Endometrial microvascular endothelial cells (primary cell): ENCODE measurements around the gene GNB1L. TPM values are rescaled to one million over a fixed set of nuclear protein-coding genes. Genes with fewer than 3 reads are reported as not detected.
"Not testable (repeated sequence)": the region's sequence is repeated elsewhere in the genome, so short reads cannot be mapped to it uniquely, and the experiment has no call there.

Source experiments
- in situ Hi-C: cut with HindIII; loops from 2 replicates; pipeline ENCODE4 v1.10.0; 2017; ENCODE audit warnings: low sequenced_read_pairs, low pct_unique_long_range_greater_than_20kb; ENCODE audit errors: inconsistent ontology term
- total RNA-seq: library from RNA; depleted of rRNA; stranded (reverse); fragments of >200 nt; gene quantifications from one replicate; pipeline ENCODE4 v1.2.3, GENCODE V29; 2015; ENCODE audit errors: inconsistent ontology term

GNB1L gene
- total RNA-seq, 1 donor from 2014 or later: 19.7 TPM

DNA sequence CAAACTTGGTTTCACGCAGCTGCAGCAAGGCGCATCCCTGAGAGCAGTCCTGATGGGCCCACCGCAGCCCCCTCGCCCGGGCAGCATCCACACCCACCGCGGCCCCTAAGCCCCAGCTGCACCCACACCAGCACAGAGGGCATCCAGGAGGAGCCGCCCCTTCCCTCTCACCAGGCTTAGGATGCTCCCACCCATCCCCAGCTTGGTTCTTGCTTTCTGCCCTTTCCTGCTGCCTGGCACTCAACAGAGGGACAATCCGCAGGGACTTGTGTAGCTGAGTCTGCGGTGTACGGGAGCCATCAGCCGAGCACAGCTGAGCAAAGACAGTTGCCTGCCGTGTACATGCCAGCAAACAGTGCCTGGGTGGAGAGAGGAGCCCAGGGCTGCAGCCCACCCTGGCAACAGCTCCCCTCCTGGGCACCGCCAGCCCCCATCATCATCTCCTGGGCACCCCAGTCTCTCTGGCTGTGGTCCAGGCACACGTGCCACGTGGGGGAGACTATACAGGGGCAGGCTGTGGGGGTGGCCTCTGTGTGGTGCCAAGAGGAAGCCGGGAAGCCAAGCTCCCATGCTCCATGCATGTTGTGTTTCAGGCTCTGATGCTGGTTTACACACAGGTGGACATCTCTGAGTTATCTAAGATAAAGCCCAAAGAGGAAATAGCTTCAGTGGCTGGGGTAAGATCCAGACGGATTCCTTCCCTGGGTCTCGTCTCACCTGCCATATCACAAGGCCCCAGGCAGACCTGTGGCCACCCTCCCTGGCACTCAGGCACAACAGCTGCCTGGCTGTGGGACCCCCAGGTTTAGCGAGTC, 36.0 kb upstream of the GNB1L start:
- in situ Hi-C loops: loop anchor here (5.0 kb wide), 1 partner anchor 133 kb away; no protein-coding TSS in a partner anchor

DNA sequence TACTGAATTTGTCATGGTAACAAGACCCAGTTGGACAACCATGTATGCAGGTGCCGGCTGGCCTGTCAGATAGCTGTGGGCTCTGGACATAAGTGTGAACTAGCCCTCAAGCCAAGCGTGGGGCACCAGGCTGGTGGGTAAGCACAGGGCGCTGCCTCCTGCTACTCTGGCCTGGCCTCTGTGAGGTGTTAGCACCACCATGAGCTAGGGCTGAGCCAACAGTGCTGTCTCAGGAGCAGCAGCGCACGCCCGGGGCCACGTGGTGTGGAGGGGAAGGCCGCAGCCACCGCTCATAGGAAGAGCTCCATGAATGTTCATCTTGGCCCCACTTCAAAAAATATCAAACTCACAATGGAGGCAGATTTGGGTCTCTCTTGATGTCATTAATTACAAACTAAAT, 35.3 kb upstream of the GNB1L start:
- in situ Hi-C loops: loop anchor here (5.0 kb wide), 1 partner anchor 133 kb away; no protein-coding TSS in a partner anchor

DNA sequence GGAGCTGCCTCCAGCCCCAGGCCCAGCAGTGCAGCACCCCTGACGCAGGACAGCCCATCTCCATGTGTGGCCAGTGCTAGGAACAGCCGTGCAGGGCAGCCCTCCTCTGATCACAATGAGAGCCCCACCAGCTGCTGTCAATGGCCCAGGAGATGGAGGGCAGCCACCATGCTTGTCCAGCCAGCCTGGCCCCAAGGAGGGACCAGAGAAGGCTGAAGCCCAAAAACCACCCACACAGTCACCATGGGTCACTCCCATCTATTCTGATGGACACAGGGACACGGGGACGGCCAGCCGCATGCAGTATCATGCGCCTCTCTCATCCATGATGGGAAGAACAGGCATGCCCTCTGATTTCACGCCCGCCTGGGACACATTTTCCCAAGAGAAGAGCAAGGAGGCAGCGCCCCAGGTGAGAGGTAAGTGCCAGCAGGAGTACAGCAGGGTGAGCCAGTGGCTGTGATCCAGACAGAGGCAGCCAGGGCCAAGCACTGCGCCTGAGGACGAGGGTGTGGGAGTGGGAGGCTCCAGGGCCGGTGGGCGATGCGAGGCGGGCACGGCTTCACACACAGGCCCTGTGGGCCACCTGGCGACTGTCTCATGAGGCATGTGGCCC, 33.6 kb upstream of the GNB1L start:
- in situ Hi-C loops: no loop called here

DNA sequence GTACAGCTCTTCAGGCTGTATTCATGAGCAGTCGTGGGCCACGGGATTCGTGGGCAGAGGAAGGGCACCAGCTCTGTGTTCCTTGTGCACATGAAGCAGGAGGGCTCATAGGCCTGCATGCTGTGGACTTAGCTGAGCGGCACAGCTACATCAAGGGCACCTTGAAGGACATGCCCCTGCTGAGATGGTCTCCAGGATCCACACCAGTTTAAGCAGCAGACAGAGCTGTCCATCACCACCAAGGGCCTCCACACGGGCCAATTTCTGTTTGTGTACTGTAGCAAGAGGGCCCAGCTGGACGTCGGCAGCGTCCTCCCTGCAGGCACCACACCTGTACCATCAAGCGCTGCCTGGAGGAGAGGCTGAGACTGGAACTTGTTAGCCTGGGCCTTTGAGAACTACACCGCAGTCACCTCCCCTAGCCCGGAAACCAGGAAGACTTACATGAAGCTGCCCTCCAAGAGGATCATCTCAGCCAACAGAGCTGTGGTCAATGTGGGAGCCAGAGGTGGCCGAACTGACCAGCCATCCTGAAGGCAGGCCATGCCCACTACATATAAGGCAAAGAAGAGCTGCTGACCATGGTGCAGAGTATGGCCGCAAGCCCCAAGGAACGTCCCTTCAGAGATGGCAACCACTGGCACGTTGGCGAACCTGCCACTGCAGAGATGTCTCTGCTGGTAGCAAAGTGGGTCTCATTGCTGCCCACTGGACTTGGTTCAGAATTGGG, 32.7 kb upstream of the GNB1L start:
- in situ Hi-C loops: no loop called here

DNA sequence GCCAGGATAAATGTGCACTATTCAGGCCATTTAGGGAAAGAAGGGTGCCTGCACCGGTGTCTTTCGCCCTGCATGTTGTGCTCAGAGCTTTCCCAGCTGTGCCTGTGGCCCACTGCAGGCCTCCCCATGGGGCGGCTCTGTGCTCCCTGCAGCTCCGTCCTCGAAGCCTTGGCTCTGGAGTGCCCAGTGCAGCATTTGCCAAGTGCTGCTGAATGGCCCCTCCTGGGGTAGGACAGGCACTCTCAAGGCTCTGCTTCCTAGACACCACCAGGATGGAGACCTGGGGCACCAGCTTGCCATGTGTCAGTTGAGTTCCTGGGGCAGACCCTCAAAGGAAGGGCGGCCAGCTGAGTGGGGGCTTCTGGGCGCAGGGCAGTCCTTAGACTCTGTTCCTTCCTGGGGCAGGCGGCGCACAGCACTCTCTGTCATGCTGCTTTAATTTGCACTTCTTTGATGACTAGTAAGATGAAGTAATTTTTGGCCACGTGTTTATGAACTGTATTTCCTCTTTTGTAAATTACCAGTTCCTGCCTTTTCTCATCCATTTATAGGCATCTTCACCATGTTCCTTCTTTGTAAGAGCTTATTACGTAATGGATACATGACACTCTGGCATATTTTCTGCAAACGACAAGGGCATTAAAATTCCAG, 32.1 kb upstream of the GNB1L start:
- in situ Hi-C loops: no loop called here

DNA sequence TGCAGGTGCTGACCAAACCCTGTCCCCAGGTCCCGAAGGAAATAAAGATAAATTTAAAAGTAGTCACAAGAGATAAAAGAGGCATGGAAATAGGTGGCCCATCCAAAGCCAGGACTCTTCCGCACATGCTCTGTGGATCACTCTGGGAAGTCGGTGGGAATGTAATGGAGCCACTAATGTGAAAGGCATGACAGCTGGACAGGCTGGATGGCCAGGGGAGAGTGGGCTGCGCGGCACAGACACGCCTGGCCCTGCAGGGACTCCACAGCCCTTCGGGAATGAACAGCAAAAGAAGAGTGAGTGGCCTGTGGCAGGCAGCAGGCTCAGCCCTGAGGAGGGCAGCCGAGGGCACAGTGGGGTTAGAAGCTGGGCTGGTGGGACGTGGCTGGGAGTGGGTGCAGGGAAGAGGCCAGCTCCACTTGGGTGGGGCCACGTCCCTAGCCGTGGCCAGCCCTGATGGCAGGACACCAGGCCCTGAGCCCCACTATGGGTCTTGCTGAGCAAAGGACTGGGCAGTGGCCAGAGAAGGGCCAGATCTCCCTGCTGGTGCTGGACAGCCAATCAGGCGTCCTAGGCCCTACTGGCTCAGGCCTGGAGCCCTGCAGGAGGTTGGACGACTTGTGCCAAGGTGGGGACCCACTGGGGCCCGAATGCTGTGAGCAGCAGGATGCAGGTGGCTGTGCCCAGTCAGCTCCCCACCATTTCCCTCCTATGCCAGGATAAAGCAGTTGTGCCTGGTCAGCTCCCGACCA, 31.3 kb upstream of the GNB1L start:
- in situ Hi-C loops: no loop called here

DNA sequence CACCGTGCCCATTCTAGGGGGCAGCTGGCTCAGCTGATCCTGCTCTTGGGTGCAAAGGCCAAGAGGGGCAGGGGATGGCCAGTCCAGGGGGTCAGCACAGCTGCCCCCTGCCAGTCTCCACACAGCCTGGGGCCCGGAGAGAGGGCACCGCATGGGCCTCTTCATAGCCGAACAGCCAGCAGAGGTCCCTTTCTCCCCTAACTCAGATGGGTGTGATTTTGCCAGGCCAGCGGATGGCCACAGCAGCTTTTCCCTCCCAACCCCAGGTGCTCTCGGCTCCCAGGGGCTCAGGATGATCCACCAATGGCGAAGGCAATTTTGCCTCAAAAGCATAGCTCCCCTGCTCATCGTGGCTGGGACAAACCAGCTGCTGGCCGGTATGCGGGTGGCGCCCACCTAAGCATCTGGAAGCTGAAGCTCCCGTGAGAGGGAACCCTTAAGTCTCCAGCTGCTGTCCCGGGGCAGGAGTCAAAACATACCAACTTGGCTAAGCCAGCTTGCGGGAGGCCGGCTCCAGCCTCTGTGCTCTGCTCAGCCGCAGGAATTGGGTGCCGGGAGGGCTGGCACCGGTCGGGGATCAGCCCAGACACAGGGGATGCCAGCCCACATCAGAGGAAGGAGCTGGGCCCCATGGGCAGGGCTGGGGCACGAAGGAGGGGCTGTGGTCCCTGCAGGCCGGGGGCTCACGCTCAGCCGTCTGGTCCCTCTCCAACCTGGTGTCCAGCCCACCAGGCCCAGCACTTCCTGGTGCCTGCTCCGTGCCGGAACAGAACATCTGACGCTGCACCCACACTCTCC, 30.5 kb upstream of the GNB1L start:
- in situ Hi-C loops: no loop called here

DNA sequence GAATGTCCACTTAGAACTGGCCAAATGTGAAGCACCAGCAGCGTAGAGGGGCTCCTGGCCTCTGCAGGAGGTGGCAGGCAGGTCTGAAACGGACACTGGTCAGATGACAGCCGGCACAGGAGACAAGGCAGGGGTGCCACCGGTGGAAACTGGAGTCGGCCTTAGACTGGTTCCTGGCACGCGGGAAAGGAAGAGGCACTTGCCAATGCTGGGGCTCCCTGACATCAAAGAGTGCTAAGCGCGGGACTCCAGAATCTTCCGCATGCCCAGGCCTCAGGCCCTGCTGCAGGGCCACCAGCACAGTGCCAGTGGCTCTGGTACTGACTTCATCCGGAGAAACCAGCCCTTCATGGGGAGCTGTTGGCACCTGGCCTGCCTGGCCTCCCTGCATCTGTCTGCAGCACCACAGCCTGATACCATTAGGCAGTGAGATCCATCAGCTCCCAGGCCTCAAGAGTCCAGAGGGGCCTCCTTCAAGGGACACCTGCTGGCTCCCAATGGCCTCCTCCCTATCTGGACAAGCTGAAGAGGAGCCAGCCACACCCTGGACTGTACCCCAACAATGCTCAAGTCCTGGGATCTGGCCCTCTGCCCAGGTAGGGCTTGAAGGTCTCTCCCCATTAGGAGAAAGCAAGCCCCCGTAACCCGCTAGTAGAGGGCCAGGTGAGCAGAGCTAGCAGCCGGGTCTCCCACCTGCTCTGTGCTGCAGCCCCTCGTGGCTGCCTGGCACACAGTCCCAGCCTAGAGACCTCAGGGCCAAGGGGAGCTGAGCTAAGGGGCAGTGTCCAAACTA, 29.7 kb upstream of the GNB1L start:
- in situ Hi-C loops: no loop called here

DNA sequence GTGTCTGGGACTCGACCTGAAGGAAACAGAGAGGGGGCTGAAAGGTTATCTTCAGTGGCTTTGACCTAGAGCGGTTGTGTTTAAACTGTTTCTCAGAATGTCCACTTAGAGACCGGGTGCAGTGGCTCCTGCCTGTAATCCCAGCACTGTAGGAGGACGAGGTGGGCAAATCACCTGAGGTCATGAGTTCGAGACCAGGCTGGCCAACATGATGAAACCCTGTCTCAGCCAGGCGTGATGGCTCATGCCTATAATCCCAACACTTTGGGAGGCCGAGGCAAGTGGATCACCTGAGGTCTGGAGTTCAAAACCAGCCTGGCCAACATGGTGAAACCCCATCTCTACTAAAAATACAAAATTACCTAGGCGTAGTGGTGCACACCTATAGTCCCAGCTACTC, 28.8 kb upstream of the GNB1L start:
- in situ Hi-C loops: not testable (repeated sequence)

DNA sequence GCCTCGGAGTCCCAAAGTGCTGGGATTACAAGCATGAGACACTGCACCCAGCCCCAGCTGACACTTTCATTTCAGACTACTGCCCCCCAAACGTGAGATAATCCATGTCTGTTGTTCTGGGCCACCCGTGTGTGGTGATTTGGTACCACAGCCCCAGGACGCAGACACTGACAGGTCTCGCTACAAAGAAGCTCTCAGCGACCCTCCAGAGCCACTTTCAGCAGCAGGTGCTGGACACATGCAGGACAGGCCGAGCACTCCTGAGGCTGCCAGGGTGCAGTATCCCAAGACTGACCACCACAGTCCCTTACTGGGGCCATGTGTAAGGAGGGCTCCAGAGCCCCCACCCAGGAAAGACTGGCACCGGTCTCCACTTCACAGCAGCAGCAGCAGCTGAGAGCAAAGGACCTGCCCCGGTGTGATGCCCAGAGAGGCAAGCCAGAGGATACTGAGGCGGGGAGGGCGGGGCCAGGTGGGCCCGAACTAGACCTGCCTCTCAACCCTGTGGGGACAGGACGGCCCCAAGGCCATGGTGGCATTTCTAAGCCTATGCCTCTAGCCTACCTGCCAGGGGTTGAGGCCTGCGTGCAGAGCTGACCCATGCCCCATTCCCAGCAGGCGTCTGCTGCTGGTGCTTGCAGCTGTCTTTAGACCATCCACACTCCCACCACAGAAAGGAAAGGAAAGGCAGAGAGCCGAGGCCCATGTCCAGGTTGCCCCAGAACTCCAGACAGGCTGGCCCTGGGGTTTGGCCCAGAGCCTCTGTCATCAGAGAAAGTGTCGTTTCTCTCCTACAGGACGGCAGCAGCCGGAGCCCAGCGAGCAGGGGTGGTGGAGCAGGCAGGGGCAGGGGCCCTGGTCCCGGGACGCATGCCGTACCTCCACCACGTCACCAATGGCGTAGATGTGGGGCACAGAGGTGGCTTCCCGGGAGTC, 28.0 kb upstream of the GNB1L start:
- in situ Hi-C loops: no loop called here

DNA sequence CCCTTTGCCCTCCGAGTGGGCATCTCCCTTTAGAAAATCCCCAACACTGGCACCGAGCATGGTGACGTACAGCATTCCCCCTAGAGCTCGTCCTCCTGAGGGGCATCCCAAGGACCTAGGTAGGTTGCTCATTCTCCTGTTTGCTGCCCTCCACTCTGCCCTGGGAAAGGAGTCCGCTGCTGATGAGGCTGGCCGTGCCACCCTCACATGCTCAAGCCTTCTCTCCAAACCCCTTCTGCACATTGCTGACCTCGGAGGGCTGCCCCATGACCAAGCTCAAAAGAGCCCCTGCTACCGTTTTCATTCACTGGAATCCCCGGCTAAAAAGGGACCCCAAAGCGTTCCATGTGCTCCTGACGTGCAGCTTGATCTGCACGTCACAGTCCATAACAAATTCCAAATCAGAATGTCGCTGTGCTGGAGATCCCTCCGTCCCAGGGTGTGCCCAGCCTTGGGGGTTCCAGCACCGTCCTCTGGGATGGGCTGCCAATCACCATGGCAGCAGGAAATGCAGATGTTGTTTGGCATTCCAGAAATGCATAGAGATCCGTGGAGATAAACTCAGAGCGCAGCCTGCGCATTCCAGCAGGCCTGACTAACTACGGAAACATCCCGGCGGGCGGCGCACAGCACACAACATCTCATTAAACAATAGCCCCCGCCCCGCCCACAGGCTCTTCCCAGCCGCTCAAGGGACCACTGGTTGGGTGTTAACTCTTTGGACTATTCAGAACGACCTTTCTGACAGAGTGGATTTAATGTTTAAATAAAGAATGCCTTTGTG, 26.3 kb upstream of the GNB1L start:
- in situ Hi-C loops: no loop called here

DNA sequence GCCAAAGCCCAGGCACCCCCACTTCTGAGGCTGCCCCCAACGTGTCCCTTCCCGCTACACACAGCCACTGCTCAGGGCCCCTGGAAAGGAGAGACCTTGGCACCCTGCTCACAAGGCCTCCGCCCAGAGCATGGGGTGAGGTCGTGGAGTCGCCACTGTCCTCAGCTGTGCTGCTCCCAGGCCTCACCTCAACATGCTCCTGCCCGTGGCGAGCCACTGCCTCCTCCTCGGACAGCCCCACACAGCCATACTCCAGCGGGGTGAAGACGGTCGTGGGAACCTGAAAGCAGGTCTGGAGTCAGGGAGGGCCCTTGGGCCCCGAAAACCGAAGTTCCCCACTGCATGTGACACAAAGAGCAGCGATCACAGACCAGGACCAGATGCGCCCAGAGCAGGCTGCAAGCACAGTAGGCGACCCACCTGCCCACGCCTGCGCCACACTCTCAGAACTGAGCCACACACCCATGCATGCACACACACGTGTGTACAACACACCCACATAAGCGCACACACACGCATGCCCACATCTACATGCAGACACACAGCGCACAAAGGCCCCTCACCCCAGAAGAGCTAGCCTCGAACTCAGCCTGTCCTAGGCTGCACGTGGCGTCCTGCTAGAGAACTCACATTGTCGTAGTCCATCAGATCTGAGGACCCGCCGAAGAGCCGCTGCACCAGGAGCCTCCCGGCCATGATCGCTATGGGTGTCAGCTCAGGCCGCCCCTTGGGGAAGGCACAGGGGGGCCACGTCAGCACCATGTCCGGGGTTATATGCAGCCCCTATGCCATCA, 25.5 kb upstream of the GNB1L start:
- in situ Hi-C loops: no loop called here

DNA sequence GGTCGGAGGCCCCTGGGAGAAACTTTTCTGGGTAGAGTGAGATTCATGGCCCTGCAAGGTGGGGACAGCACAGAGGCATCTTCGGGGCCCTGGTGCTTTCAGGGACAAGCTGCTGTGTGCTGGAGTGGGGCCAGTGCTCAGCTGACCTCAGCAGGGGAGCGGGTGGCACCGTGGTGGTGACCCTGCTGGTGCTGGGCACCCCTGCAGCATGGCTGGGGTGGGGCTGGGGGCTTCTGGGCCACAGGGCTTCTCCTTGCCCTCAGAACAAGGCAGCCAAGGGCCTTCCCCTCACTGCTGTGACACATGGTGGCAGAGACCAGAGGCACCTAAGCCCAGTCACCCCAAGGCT, 24.9 kb upstream of the GNB1L start:
- in situ Hi-C loops: no loop called here

DNA sequence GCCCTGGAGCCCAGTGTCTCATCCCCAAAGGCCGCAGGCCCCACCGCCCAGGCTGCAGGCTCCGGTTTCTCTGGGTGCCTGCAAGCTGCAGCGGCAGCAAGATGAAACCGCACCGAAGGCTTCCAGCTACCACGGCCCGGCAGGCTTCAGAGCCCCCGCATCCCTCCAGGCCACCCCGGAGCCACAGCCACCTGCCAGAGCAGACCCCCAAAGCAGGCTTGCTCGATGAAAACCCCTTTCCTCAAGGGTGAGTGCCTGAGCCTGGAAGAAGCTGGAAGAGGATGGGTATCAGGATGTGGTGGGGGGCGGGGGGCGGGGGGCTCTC, 24.5 kb upstream of the GNB1L start:
- in situ Hi-C loops: no loop called here
